Adipose tissue (tissue), 3 donors: ENCODE measurements around the gene ASNSD1. TPM values are rescaled to one million over a fixed set of nuclear protein-coding genes. Genes with fewer than 3 reads are reported as not detected.
"Not testable (repeated sequence)": the region's sequence is repeated elsewhere in the genome, so short reads cannot be mapped to it uniquely, and the experiment has no call there.

ENCODE experiments used
- H3K27ac ChIP-seq: one replicate; pipeline ENCODE4 v1.5.1; 2013; ENCODE audit warnings: low read depth, low read length
- WGBS, 3 donors: extraction: QIAGEN DNeasy Blood & Tissue Kit; methylation state at CpG; one replicate each; pipeline ENCODE4 v1.1.7; 2013; 5-methylcytosine and 5-hydroxymethylcytosine counted together
- polyA plus RNA-seq, 3 donors: library from polyadenylated mRNA; stranded (reverse); fragments of 200-250 nt; gene quantifications; one replicate each; pipeline ENCODE4 v1.2.3, GENCODE V29; 2013
- donor health status: healthy with polysubstance abuse.
- donor health status: Bipolar disorder and iron deficiency.
- donor health status: healthy.

ASNSD1 gene
- polyA plus RNA-seq, 3 donors, result 18.6 to 59.2 (median 28.0) TPM

GRCh38 chr2:189639007-189639609 lies 22.2 kb upstream of the ASNSD1 start:
- WGBS, 3 donors, result 48 to 57% (median 53%) methylated on average over 3 of the region's 3 CpGs
- no peak overlapping the region for H3K27ac ChIP-seq

- H3K27ac ChIP-seq, result no peak overlapping the region
- 42 to 81% (median 81%) methylated on average over 1 of the region's 1 CpG for WGBS, 3 donors
Observed at GRCh38 chr2:189641002-189641401, 20.3 kb upstream of the ASNSD1 start.

GRCh38 chr2:189641590-189641989 lies 19.7 kb upstream of the ASNSD1 start:
- H3K27ac ChIP-seq, result no peak overlapping the region

GRCh38 chr2:189646521-189646920 lies 14.7 kb upstream of the ASNSD1 start:
- H3K27ac ChIP-seq, result no peak overlapping the region

More at GRCh38 chr2:189641590-189641989, 19.7 kb upstream of the ASNSD1 start:
- 89 to 95% (median 93%) methylated on average over 2 of the region's 2 CpGs for WGBS, 3 donors

- H3K27ac ChIP-seq, result no peak overlapping the region
- WGBS, 3 donors, result 72 to 86% (median 83%) methylated on average over 1 of the region's 1 CpG
Observed at GRCh38 chr2:189648846-189649509, 12.3 kb upstream of the ASNSD1 start.

GRCh38 chr2:189651284-189651683 lies 10.0 kb upstream of the ASNSD1 start:
- H3K27ac ChIP-seq, result no peak overlapping the region

- H3K27ac ChIP-seq, result not testable (repeated sequence)
- WGBS, 3 donors, result 95 to 97% (median 97%) methylated on average over 15 to 29 of the region's 29 CpGs
Observed at GRCh38 chr2:189653464-189653863, 7.8 kb upstream of the ASNSD1 start.

GRCh38 chr2:189654641-189655040 lies 6.6 kb upstream of the ASNSD1 start:
- WGBS, 3 donors, result 57 to 62% (median 58%) methylated on average over 3 of the region's 3 CpGs
- H3K27ac ChIP-seq, result no peak overlapping the region

- WGBS, 3 donors, result 41 to 69% (median 43%) methylated on average over 5 of the region's 5 CpGs
- H3K27ac ChIP-seq, result no peak overlapping the region
Observed at GRCh38 chr2:189657867-189658266, 3.4 kb upstream of the ASNSD1 start.

GRCh38 chr2:189658306-189659212 lies 2.7 kb upstream of the ASNSD1 start:
- H3K27ac ChIP-seq, result no peak overlapping the region
- WGBS, 3 donors, result 56 to 72% (median 60%) methylated on average over 7 of the region's 7 CpGs

GRCh38 chr2:189659734-189660133 lies 1.5 kb upstream of the ASNSD1 start:
- WGBS, 3 donors, result 46 to 86% (median 82%) methylated on average over 2 of the region's 2 CpGs
- H3K27ac ChIP-seq, result no peak overlapping the region

GRCh38 chr2:189660803-189661147 lies 484 bp upstream of the ASNSD1 start:
- 10 to 11% (median 10%) methylated on average over 4 of the region's 4 CpGs for WGBS, 3 donors
- no peak overlapping the region for H3K27ac ChIP-seq

- H3K27ac ChIP-seq, result no peak overlapping the region
- 5 to 8% (median 6%) methylated on average over 9 of the region's 9 CpGs for WGBS, 3 donors
Observed at GRCh38 chr2:189661957-189662321, 680 bp downstream of the ASNSD1 start.

- no peak overlapping the region for H3K27ac ChIP-seq
- 49 to 86% (median 81%) methylated on average over 5 of the region's 5 CpGs for WGBS, 3 donors
Observed at GRCh38 chr2:189662669-189663226, 1.5 kb downstream of the ASNSD1 start.

GRCh38 chr2:189663319-189663718 lies 2.1 kb downstream of the ASNSD1 start:
- 96 to 97% (median 96%) methylated on average over 12 of the region's 12 CpGs for WGBS, 3 donors
- H3K27ac ChIP-seq, result not testable (repeated sequence)

- 91 to 99% (median 96%) methylated on average over 5 of the region's 5 CpGs for WGBS, 3 donors
- no peak overlapping the region for H3K27ac ChIP-seq
Observed at GRCh38 chr2:189669913-189670312, 8.7 kb downstream of the ASNSD1 start.

- no peak overlapping the region for H3K27ac ChIP-seq
- 35 to 37% (median 35%) methylated on average over 12 of the region's 12 CpGs for WGBS, 3 donors
Observed at GRCh38 chr2:189673661-189674373, 12.6 kb downstream of the ASNSD1 start.

GRCh38 chr2:189674374-189675112 lies 13.3 kb downstream of the ASNSD1 start, which contains the start of gene ANKAR:
Gene ANKAR, plus strand, starts transcription at chr2:189674670. Its CDS starts 1,821 bp downstream, at chr2:189676491.
- H3K27ac ChIP-seq, result peak within 1 kb of the TSS; percentile 60
- WGBS, 3 donors, result 0 to 1% (median 0%) methylated on average over 51 to 62 of the region's 62 CpGs
